HUES64 (cell line): ENCODE measurements around the gene RACGAP1.

Experiments used
- H3K27ac ChIP-seq: 2 replicates; pipeline ENCODE4 v1.7.0; 2013; ENCODE audit warnings: low read depth, low read length, inconsistent platforms
- H3K27me3 ChIP-seq: 2 replicates; pipeline ENCODE4 v1.6.1; 2013; ENCODE audit warnings: mild to moderate bottlenecking, low read length; ENCODE audit not compliant: insufficient read depth
- H3K36me3 ChIP-seq: 2 replicates; pipeline ENCODE4 v1.6.1; 2013; ENCODE audit warnings: mild to moderate bottlenecking, low read length; ENCODE audit not compliant: insufficient read depth
- H3K4me1 ChIP-seq: 2 replicates; pipeline ENCODE4 v1.6.1; 2013; ENCODE audit warnings: mild to moderate bottlenecking, low read length, moderate library complexity; ENCODE audit not compliant: insufficient read depth
- H3K4me3 ChIP-seq: 2 replicates; pipeline ENCODE4 v1.5.1; 2013; ENCODE audit warnings: mild to moderate bottlenecking, low read length, moderate library complexity
- H3K9ac ChIP-seq: 2 replicates; pipeline ENCODE4 v1.6.1; 2013; ENCODE audit warnings: mild to moderate bottlenecking, low read depth, low read length
- H3K9me3 ChIP-seq: 2 replicates; pipeline ENCODE4 v1.6.1; 2013; ENCODE audit warnings: low read depth, low read length; ENCODE audit not compliant: insufficient read depth
- WGBS: fragments of 150-250, 120-280 bp; methylation state at CpG from one replicate; pipeline ENCODE4 v1.1.7; 2013; ENCODE audit warnings: missing lambda C conversion rate; 5-methylcytosine and 5-hydroxymethylcytosine counted together

RACGAP1 gene

GRCh38 chr12:49983892-49984291 is 41.4 kb downstream of the RACGAP1 start:
- Histone ChIP-seq H3K27me3 (no peaks in the 10 kb centered on the region), H3K4me1 (peaks cover 7% of the 10 kb centered on the region), H3K9ac (no peak overlapping the region), H3K4me3 (no peak overlapping the region), H3K27ac (no peak overlapping the region), H3K36me3 (peaks cover 16% of the 10 kb centered on the region), H3K9me3 (no peaks in the 10 kb centered on the region)
- 67% methylated on average over 7 of the region's 8 CpGs for WGBS

GRCh38 chr12:49982246-49983087 is 42.8 kb downstream of the RACGAP1 start:
- H3K36me3 ChIP-seq = 0 out of 2 replicates have a peak, but pooled peaks cover 3% of the 10 kb centered on the region
- H3K9ac ChIP-seq = no peak overlapping the region
- no peaks in the 10 kb centered on the region for H3K9me3 ChIP-seq
- no peak overlapping the region for H3K4me3 ChIP-seq
- H3K27me3 ChIP-seq = no peaks in the 10 kb centered on the region
- peaks cover 11% of the 10 kb centered on the region for H3K4me1 ChIP-seq
- 90% methylated on average over 7 of the region's 7 CpGs for WGBS
- H3K27ac ChIP-seq = no peak overlapping the region

GRCh38 chr12:49980501-49981349 is 44.6 kb downstream of the RACGAP1 start:
- Histone ChIP-seq H3K36me3 (no peaks in the 10 kb centered on the region), H3K27ac (no peak overlapping the region), H3K27me3 (no peaks in the 10 kb centered on the region), H3K4me1 (peaks cover 11% of the 10 kb centered on the region), H3K9me3 (no peaks in the 10 kb centered on the region), H3K4me3 (no peak overlapping the region), H3K9ac (no peak overlapping the region)
- WGBS = 81% methylated on average over 10 of the region's 10 CpGs

GRCh38 chr12:49979791-49980190 is 45.5 kb downstream of the RACGAP1 start:
- Histone ChIP-seq H3K4me3 (no peak overlapping the region), H3K27ac (no peak overlapping the region), H3K9me3 (no peaks in the 10 kb centered on the region), H3K36me3 (no peaks in the 10 kb centered on the region), H3K4me1 (peaks cover 11% of the 10 kb centered on the region), H3K9ac (no peak overlapping the region), H3K27me3 (no peaks in the 10 kb centered on the region)
- 93% methylated on average over 2 of the region's 3 CpGs for WGBS

- 54% methylated on average over 4 of the region's 10 CpGs for WGBS
- H3K36me3 ChIP-seq = no peaks in the 10 kb centered on the region
Measured at GRCh38 chr12:49979016-49979586, 46.2 kb downstream of the RACGAP1 start.

GRCh38 chr12:49978125-49978524 is 47.2 kb downstream of the RACGAP1 start:
- H3K36me3 ChIP-seq = no peaks in the 10 kb centered on the region
- no peak overlapping the region for H3K4me3 ChIP-seq
- no peak overlapping the region for H3K27ac ChIP-seq
- H3K9me3 ChIP-seq = no peaks in the 10 kb centered on the region
- peaks cover 11% of the 10 kb centered on the region for H3K4me1 ChIP-seq
- WGBS = 94% methylated on average over 4 of the region's 4 CpGs
- H3K27me3 ChIP-seq = no peaks in the 10 kb centered on the region
- no peak overlapping the region for H3K9ac ChIP-seq

More at GRCh38 chr12:49979016-49979586, 46.2 kb downstream of the RACGAP1 start:
- Histone ChIP-seq H3K9me3 (no peaks in the 10 kb centered on the region), H3K4me1 (peaks cover 11% of the 10 kb centered on the region), H3K4me3 (no peak overlapping the region), H3K9ac (no peak overlapping the region), H3K27ac (no peak overlapping the region), H3K27me3 (no peaks in the 10 kb centered on the region)

GRCh38 chr12:49976557-49976956 is 48.7 kb downstream of the RACGAP1 start:
- WGBS = 95% methylated on average over 1 of the region's 2 CpGs
- Histone ChIP-seq H3K4me1 (peaks cover 11% of the 10 kb centered on the region), H3K36me3 (no peaks in the 10 kb centered on the region), H3K9ac (no peak overlapping the region), H3K9me3 (no peaks in the 10 kb centered on the region), H3K27ac (no peak overlapping the region), H3K4me3 (no peak overlapping the region), H3K27me3 (0 out of 2 replicates have a peak, but pooled peaks cover under 1% of the 10 kb centered on the region)

GRCh38 chr12:49975318-49975761 is 50.0 kb downstream of the RACGAP1 start:
- WGBS = 69% methylated on average over 17 of the region's 17 CpGs
- Histone ChIP-seq H3K9ac (no peak overlapping the region), H3K27me3 (peaks cover 12% of the 10 kb centered on the region; the same call in 1 of the 2 replicates), H3K9me3 (no peaks in the 10 kb centered on the region), H3K27ac (no peak overlapping the region), H3K4me3 (no peak overlapping the region), H3K36me3 (no peaks in the 10 kb centered on the region), H3K4me1 (peaks cover 7% of the 10 kb centered on the region)

- H3K27ac ChIP-seq = no peak overlapping the region
- H3K4me3 ChIP-seq = no peak overlapping the region
- H3K27me3 ChIP-seq = peaks cover 18% of the 10 kb centered on the region; the same call in 1 of the 2 replicates
- H3K9me3 ChIP-seq = no peaks in the 10 kb centered on the region
- no peak overlapping the region for H3K9ac ChIP-seq
- H3K4me1 ChIP-seq = peaks cover 7% of the 10 kb centered on the region
- 83% methylated on average over 8 of the region's 8 CpGs for WGBS
- H3K36me3 ChIP-seq = no peaks in the 10 kb centered on the region
Measured at GRCh38 chr12:49974677-49975317, 50.5 kb downstream of the RACGAP1 start.

- H3K4me1 ChIP-seq = peaks cover 7% of the 10 kb centered on the region
- no peaks in the 10 kb centered on the region for H3K9me3 ChIP-seq
- H3K27ac ChIP-seq = no peak overlapping the region
- H3K36me3 ChIP-seq = no peaks in the 10 kb centered on the region
- H3K9ac ChIP-seq = no peak overlapping the region
- H3K4me3 ChIP-seq = no peak overlapping the region
- peaks cover 21% of the 10 kb centered on the region for H3K27me3 ChIP-seq
- 78% methylated on average over 15 of the region's 15 CpGs for WGBS
Measured at GRCh38 chr12:49974231-49974675, 51.0 kb downstream of the RACGAP1 start.
